IPS-18c (cell line): ENCODE data around the gene MAML2.

Source experiments
- H3K4me3 ChIP-seq: 2 replicates; pipeline ENCODE4 v1.7.0; 2013; ENCODE audit warnings: low read depth, mild to moderate bottlenecking, low read length, moderate library complexity; ENCODE audit not compliant: insufficient read depth
- H3K9me3 ChIP-seq: one replicate; pipeline ENCODE4 v1.6.1; 2013; ENCODE audit warnings: mild to moderate bottlenecking, low read length, moderate library complexity; ENCODE audit not compliant: control insufficient read depth, insufficient read depth

MAML2 gene

DNA sequence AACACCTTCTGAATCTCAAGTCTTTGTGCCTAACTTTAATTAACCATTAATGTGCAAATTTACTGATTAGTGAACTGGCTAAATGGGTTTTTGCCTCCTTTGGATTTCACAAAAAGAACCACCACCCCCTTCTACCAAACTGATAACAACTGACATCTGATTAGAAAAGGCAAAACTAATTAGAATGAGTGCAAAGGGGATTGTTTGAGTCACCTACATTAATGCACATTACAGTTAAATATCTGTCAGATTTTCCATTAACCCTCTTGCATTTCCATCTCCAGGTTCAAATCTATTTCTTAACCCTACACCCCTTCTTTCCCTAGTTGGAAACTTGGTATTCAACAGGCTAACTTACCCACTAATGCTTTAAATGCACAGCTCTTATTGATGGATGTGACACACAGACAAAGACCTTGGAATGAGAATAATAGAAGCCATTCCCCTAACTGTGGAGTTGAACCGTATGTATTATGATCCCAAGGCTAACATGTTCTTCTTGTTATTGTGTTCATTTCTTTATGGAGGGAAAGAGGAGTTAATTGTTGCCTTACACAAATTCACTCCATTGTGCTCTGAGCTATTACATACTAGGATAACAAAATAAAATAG lies 257.6 kb downstream of the MAML2 start:
- Histone ChIP-seq H3K9me3 (no peaks in the 10 kb centered on the region), H3K4me3 (no peak overlapping the region)

DNA sequence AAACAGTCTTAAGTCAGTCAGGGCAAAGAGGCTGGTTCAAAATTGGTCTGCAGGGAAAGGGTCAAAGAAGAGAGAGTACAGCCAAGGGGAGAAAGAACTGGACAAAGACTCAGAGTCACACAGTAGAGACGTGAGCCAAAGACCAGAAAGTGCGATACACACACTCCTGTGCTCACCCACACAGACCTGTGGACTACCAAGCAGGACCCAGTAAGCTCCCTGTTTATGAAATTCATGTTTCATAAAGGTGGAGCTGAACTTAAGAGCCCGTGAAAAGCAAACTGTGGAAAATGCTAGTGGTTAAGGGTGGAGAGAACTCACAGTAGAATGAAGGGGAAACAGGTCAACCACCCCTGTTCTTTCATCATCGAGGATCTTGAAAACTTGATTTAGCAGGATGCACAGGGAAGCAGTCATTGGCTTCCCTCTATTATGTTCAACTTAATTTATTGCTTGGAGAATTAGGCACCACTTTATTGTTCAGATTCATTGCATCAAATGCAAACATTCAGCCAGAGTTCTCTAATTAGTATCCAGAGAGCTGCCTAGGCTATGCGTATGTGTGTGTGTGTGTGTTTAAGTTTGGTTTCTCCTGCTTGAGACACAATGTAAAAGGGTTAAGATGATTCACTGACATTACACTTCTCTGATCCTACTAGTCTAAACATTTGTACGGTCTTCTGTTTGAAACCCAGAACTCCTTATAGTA lies 258.2 kb downstream of the MAML2 start:
- Histone ChIP-seq H3K9me3 (no peaks in the 10 kb centered on the region), H3K4me3 (no peak overlapping the region)

DNA sequence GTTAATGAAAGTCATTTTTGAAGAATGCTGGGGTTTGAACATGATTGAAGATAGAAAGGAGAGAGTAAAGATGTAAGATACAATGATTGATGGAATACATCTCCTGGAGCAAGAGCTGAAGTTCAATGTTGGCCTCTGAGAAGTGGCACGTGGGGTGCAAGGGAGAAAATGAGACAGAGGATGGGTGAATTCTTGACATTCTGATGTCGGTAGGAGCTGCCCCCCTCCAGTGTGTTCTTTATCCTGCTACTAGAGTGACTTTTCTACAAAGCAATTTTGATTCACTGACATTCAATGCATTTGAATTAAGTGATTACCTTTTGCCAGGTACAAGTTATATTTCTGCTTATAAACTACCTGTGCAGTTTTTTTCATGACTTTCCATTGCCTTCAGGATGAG lies 260.1 kb downstream of the MAML2 start:
- no peaks in the 10 kb centered on the region for H3K9me3 ChIP-seq

DNA sequence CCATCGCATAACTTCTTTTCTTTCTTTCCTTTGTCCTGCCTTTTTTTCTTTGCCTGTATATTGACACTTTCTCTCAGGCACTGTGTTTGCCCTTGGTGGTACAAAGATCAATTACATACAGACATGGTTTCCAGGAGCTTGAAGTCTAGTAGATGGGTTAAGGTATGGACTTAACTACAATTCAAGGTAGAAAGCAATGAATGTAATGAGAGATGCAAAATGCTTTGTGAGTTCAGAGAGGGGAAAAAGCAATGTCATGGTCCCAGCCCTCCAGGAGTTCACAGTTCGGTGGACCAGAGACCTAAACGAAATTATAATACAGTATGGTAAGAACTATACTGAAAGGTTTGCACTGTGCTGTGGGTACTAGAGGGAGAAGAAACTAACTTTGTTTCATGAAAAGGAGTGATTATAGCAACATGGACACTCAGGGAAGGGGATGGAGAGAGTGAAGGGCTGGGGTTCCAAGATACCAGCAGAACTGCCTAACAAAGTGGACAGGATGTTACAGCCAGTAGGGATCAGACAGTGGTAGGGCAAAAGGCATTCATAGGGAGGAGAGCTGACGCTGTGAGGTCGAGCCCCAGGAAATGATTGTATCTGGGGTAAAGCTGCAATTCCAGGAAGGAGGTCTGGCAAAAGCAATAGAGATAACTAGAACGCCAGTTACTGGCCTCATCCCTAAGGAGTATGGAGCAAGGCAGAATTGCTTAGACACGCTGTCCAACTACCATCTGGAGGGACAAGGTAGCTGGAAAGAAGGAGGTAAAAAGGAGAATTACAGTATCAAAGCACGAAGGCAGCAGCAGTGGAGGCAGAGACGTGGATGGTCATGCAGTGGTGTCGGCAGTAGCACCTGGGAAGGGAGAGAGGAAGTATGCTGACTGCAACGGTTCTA lies 260.7 kb downstream of the MAML2 start:
- Histone ChIP-seq H3K9me3 (no peaks in the 10 kb centered on the region), H3K4me3 (no peak overlapping the region)

More for the DNA sequence above, 260.1 kb downstream of the MAML2 start:
- H3K4me3 ChIP-seq, result no peak overlapping the region

DNA sequence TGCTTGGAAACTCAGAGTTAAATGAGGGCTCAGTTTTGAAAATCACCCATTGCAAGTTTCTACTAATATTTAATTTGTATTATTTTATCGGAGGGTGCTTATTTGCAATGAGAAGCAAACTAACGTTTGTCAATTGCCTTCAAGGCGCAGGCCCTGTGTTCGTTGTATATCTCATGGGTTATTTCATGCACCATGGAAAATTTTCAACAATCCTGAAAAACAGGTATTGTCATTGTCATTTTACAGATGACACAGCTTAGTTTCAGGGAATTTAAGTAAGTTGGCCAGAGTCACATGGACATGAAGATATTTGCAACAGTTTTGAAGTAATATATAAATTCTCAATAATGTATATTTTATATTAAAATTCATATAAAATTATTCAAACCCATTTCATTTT lies 261.4 kb downstream of the MAML2 start:
- Histone ChIP-seq H3K4me3 (no peak overlapping the region), H3K9me3 (no peaks in the 10 kb centered on the region)

DNA sequence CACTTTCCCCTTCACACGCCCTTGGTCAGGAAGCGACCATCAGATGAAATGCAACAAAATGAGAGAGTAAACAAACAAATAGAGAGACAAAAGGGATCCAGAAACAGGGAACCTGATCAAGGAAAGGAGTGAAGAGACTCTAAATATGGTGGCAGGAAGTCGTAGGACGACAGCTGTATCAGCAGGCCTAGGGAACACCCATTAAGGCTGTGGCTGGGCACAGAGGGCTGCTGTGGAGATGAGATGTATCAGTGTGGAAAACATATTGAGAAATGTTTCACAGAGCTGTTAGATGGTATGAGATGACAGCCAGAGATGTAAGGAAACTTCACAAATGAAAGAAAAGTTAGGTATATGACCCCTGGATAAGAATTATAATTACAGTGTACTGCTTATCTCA lies 263.3 kb downstream of the MAML2 start:
- Histone ChIP-seq H3K4me3 (no peak overlapping the region), H3K9me3 (no peaks in the 10 kb centered on the region)

DNA sequence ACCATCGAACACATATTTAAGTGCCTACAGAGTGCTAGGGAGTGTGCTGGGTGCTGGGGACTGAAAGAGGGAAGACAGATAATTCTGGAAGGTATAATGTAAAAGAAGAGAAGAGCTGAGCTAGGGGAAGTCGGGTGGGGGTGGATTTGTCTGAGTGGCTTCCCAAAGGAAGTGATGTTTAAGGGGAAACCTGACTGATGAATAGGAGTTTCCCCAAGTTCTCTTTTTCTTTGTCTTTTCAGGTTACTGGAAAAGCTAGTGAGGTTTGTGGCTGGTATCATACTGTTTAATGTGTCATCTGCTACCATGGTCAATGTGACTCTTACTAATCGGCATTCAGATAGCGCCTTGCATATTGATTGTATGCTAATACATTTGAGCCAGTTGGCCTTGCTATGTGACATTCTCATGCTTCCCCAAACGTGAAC lies 267.4 kb downstream of the MAML2 start:
- Histone ChIP-seq H3K4me3 (no peak overlapping the region), H3K9me3 (no peaks in the 10 kb centered on the region)

DNA sequence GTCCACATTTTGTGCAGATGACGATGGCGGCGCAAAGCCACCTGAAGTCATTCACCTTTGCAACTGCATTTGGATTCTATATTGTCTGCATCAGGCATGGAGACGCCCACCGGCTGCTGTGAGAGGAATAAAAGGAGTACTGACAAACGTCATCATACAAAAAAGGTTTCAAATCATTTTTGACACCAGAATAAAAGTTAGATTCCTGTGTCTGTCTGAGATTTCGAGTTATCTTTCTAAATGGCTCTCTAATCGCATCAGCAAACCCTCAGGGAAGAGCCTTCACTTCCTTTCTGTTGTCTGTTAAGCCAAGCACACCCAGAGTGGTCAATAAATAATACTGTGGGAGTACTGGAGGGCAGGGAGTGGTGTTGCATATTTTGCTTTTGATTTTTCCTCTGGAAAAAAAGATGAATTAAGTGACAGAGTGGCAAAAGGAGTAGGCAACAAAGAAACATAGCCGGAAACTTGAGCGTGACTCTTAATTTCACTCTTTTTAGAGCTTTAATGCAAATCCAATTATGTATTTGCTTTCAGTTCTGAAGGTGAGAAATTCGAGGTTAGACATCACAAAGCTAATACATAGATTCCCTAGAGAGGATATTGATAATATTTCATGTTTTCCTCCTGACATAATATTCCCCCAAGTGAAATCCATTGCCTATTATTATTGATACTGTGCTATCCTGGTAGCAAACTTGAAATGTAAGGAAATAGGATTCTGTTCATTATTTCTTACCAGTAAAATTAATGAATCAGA lies 268.3 kb downstream of the MAML2 start:
- no peak overlapping the region for H3K4me3 ChIP-seq
- H3K9me3 ChIP-seq, result no peaks in the 10 kb centered on the region

DNA sequence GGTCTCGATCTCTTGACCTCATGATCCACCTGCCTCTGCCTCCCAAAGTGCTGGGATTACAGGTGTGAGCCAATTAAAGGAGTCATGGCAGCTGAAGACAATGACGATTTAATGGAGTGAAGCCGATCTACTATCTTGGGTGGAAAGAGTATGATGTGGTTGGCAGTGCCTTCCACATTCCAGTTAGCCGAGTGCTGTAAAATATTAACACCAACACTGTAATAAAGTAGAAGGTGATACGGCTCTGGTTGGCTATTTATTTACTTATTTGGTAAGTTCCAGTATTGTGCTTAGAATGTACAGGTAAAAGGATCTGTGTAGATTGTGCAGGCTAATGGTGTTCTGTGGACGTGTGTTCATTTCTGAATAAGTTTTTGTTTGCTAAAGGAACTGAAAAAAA lies 269.5 kb downstream of the MAML2 start:
- no peaks in the 10 kb centered on the region for H3K9me3 ChIP-seq
- H3K4me3 ChIP-seq, result no peak overlapping the region

DNA sequence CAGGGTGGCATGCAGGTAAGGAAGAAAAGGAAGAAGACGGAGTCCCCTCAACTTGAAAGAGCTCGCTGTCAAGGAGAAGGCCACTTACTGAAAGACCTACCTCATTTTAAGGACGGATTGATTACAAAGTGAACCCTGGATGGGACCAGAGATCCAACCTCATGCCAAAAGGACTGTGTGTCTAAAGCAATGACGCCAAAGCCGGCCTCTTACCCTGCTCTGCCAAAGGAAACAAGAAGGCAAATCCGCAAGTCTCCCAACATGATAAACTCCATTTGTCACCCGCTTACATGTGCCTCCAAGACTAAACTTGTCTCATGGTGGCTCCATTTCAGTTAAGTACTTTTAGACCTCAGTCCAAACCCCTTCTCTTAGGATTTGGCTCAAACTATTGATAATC lies 270.4 kb downstream of the MAML2 start:
- H3K4me3 ChIP-seq, result no peak overlapping the region
- H3K9me3 ChIP-seq, result no peaks in the 10 kb centered on the region

DNA sequence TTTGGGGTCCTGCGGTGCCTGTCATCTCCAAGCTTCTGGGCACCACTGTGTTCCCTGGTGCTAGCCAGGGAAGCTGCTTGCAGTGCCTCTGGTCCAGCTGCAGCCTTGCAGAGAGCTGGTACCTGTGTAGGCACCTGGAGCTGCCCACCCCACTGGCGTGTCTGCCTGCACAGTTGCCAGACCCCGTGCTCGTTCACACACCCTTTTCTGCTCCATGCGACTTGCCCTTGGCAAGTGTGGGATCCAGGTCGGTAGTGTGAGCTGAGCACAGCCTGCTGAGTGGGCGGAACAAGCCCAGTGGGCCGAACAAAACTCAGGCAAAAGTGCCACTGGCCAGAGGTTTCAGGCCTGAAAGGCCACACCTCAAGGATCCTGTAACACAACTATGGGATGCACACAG lies 272.5 kb downstream of the MAML2 start:
- Histone ChIP-seq H3K4me3 (no peak overlapping the region), H3K9me3 (no peaks in the 10 kb centered on the region)

DNA sequence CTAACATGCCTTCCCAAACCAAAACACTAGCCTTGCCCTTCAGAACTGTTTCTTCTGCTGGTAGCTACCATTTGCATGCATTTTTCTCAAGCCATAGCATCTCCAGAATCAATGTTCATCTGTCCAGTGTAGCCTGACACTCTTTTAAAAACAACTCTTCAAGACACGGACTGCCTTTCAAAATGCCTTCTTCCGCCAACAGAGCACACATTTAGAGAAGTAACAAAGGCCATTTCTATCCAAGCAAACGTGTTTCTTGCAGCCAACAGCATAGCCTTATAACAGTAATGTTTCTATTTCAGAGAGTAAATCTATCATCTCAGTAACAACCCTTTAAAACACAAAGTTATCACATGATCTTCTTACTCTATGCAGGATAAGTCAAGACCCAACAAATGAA lies 275.8 kb downstream of the MAML2 start:
- Histone ChIP-seq H3K9me3 (no peaks in the 10 kb centered on the region), H3K4me3 (no peak overlapping the region)

DNA sequence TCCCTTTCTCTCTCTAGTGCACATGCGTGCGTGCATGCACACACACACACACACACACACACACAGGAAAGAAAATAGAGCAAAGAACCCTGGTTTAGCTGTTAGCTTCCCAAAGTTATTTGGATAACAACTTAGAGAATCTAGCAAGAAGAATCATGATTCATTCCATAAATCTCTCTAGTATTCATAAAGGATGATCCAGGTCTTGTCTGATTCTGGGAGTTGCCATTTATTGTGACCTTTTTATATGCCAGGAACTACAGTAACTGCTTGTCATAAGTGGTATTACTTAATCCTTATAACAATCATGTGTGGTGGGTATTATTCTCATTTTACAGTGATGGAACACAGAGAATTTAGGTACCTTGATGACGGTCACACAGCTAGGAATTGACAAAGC lies 277.6 kb downstream of the MAML2 start:
- Histone ChIP-seq H3K9me3 (no peaks in the 10 kb centered on the region), H3K4me3 (no peak overlapping the region)

DNA sequence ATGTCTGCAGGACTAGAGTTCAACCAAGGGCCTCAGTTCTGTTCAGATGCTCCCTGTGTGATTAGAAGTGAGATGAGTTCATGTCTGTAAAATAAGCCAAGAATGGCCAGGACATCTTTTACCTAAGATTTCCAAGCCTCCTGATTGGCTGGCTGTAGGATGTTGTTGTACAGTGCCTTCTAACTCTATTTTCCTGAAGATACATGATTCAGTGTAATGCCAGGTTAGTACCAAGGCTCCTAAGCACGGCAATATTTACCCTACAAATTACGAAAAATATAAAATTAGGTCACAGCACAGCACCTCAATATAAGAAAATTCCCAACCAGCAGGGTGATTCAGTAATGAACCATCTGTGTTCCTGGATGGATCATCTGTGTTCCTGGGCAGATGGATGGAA lies 279.1 kb downstream of the MAML2 start:
- Histone ChIP-seq H3K9me3 (no peaks in the 10 kb centered on the region), H3K4me3 (no peak overlapping the region)

DNA sequence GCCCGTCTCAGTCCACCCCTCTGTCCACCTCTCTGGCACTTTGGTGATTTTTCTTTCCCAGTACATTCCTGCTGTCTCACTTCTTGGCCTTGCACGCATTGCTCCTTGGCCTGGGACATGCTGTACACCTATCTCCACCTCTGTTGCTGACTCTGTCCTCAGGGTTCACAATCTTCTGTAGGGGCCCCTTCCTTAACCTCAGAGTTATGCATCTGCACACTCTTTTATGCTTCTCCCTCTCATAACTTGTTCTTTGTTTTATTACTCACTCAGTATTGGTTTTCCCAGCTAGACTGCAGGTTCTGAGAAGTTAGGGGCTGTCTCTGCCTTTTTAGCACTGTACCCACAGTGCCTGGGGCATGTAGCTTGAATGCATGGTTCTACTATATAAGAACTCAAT lies 279.9 kb downstream of the MAML2 start:
- Histone ChIP-seq H3K4me3 (no peak overlapping the region), H3K9me3 (no peaks in the 10 kb centered on the region)

DNA sequence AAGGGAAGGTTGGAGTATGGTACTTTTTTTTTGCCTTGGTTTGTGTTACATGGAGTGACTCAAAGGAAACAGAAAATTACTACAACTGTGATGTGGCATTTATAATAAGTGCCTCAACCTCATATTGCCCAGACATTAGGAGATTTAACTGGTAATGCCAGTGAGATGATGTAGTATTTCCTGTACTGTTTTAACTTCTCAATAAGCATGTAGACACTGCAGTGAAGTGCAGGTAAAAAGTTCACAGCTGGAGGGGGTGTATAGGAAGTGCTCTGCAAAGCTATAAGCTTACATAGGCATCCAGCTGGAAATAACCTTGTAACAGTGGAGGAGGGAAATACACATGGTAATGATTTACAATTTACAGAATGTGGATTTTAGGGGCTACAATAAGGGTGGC lies 280.9 kb downstream of the MAML2 start:
- Histone ChIP-seq H3K9me3 (no peaks in the 10 kb centered on the region), H3K4me3 (no peak overlapping the region)

DNA sequence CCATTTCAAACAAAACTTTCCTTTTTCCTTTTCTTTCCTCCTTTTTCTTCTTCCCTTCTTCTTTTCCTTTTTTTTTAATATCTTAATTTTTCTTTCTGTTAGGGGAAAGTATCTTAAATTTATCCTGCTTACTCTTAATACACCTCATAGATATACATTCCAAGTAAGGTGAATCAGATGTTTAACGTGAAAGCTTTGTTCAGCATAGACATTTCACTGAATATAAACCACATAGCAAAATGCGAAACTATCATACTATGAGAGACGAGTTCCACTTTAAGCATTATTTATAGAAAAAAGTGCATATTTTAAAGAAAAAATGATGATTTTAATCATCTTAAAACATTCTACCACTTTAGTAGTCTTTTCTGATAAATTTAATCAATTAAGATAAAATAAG lies 281.3 kb downstream of the MAML2 start:
- Histone ChIP-seq H3K9me3 (no peaks in the 10 kb centered on the region), H3K4me3 (no peak overlapping the region)
